Tibial nerve (tissue), 4 donors: ENCODE data around the gene PADI6. TPM values are rescaled to one million over a fixed set of nuclear protein-coding genes. Genes with fewer than 3 reads are reported as not detected.

Experiments
- DNase-seq, 2 donors: peaks; one replicate each; pipeline ENCODE4 v3.0.0-alpha.2; 2019; ENCODE audit warnings: low spot score in 2 of 2
- H3K27ac ChIP-seq, 4 donors: fragments of 200-600 bp; sonication (generic) in 3 of 4; one replicate each; pipeline ENCODE4 v1.5.1; 2017 to 2019; ENCODE audit warnings: mild to moderate bottlenecking in 1 of 4
- H3K27me3 ChIP-seq, 2 donors: fragments of 200-600 bp; sonication (generic) in 1 of 2; one replicate each; pipeline versions ENCODE4 v1.5.1 to v1.6.0; 2017 to 2019
- H3K36me3 ChIP-seq, 3 donors: fragments of 200-600 bp; sonication (generic); one replicate each; pipeline ENCODE4 v1.5.1; 2018 to 2019
- H3K4me1 ChIP-seq, 4 donors: fragments of 200-600 bp; sonication (generic) in 3 of 4; one replicate each; pipeline ENCODE4 v1.5.1; 2017 to 2019
- H3K4me3 ChIP-seq, 4 donors: fragments of 200-600 bp; sonication (generic) in 3 of 4; one replicate each; pipeline ENCODE4 v1.5.1; 2017 to 2019; ENCODE audit warnings: mild to moderate bottlenecking in 1 of 4, moderate library complexity in 1 of 4
- H3K9me3 ChIP-seq, 4 donors: fragments of 200-600 bp; sonication (generic) in 3 of 4; one replicate each; pipeline ENCODE4 v1.5.1; 2017 to 2019
- CTCF ChIP-seq, 5 experiments: fragments of 200-600 bp in 3 of 5; fragments of 450-650 bp in 2 of 5; sonication (generic) in 3 of 5; IDR thresholded peaks; one replicate each; pipeline ENCODE4 v1.5.1; 2016 to 2019; ENCODE audit warnings: antibody characterized with exemption in 5 of 5, mild to moderate bottlenecking in 3 of 5, moderate library complexity in 2 of 5
- EP300 ChIP-seq, 2 donors: sonication (generic); formaldehyde crosslinking; IDR thresholded peaks; one replicate each; pipeline ENCODE4 v1.6.1; 2017; ENCODE audit warnings: antibody characterized with exemption in 2 of 2, mild to moderate bottlenecking in 1 of 2
- POLR2A ChIP-seq, 2 donors: fragments of 450-650 bp; IDR thresholded peaks; one replicate each; pipeline ENCODE4 v1.6.1; 2017; ENCODE audit warnings: antibody characterized with exemption in 2 of 2, mild to moderate bottlenecking in 2 of 2, moderate library complexity in 2 of 2
- WGBS, 2 donors: methylation state at CpG; one replicate each; pipeline ENCODE4 v1.1.5; 2018; 5-methylcytosine and 5-hydroxymethylcytosine counted together
- total RNA-seq, 4 donors: library from RNA; depleted of rRNA; stranded (reverse); fragments of >200 nt; gene quantifications; one replicate each; pipeline ENCODE4 v1.1.0, GENCODE V29; 2016

The PADI6 gene
- total RNA-seq, 4 donors from 2014 or later = not detected

GRCh38 chr1:17350928-17351446 lies 21.0 kb upstream of the PADI6 start:
- Histone ChIP-seq H3K27ac (no peak overlapping the region), H3K27me3 (peaks cover 0 to 9% of the 10 kb centered on the region in 2 donors), H3K4me3 (no peak overlapping the region), H3K36me3 (no peaks in the 10 kb centered on the region), H3K4me1 (no peaks in the 10 kb centered on the region), H3K9me3 (no peaks in the 10 kb centered on the region)
- 66 to 80% methylated on average over 6 to 7 of the region's 7 CpGs for WGBS, 2 donors
- no peak for DNase-seq
- no peak for TF ChIP-seq POLR2A (IDR thresholded peaks at IDR 0.05)
- TF ChIP-seq CTCF (IDR thresholded peaks at IDR 0.05) = no peak
- no peak for TF ChIP-seq EP300 (IDR thresholded peaks at IDR 0.05)

- no peak overlapping the region for H3K4me3 ChIP-seq
- no peaks in the 10 kb centered on the region for H3K36me3 ChIP-seq
- no peaks in the 10 kb centered on the region for H3K9me3 ChIP-seq
- H3K27me3 ChIP-seq = peaks cover 0 to 9% of the 10 kb centered on the region in 2 donors
- TF ChIP-seq EP300 (IDR thresholded peaks at IDR 0.05) = no peak
- DNase-seq = no peak
- no peaks in the 10 kb centered on the region for H3K4me1 ChIP-seq
- H3K27ac ChIP-seq = no peak overlapping the region
- 71% methylated on average over 8 of the region's 8 CpGs for WGBS, 2 donors
These were observed 20.2 kb upstream of the PADI6 start for GRCh38 chr1:17351598-17352324.

GRCh38 chr1:17352419-17352909 lies 19.5 kb upstream of the PADI6 start:
- no peak for TF ChIP-seq CTCF (IDR thresholded peaks at IDR 0.05)
- no peak for TF ChIP-seq POLR2A (IDR thresholded peaks at IDR 0.05)
- TF ChIP-seq EP300 (IDR thresholded peaks at IDR 0.05) = no peak
- Histone ChIP-seq H3K9me3 (no peaks in the 10 kb centered on the region), H3K4me3 (no peak overlapping the region), H3K27me3 (peaks cover 0 to 9% of the 10 kb centered on the region in 2 donors), H3K4me1 (no peaks in the 10 kb centered on the region), H3K36me3 (no peaks in the 10 kb centered on the region), H3K27ac (no peak overlapping the region)
- no peak for DNase-seq
- WGBS, 2 donors = 52 to 55% methylated on average over 8 of the region's 8 CpGs

- no peak for DNase-seq
- peaks cover 0 to 5% of the 10 kb centered on the region in 2 donors for H3K27me3 ChIP-seq
- no peaks in the 10 kb centered on the region for H3K9me3 ChIP-seq
- no peaks in the 10 kb centered on the region for H3K36me3 ChIP-seq
- no peak overlapping the region for H3K4me3 ChIP-seq
- no peaks in the 10 kb centered on the region for H3K4me1 ChIP-seq
- H3K27ac ChIP-seq = no peak overlapping the region
- WGBS, 2 donors = 56 to 69% methylated on average over 6 of the region's 6 CpGs
- no peak for TF ChIP-seq EP300 (IDR thresholded peaks at IDR 0.05)
These were observed 16.1 kb upstream of the PADI6 start for GRCh38 chr1:17355898-17356297.

- Histone ChIP-seq H3K4me1 (no peaks in the 10 kb centered on the region), H3K4me3 (no peak overlapping the region), H3K27ac (no peak overlapping the region), H3K9me3 (no peaks in the 10 kb centered on the region), H3K27me3 (peaks cover 0 to 5% of the 10 kb centered on the region in 2 donors), H3K36me3 (no peaks in the 10 kb centered on the region)
- TF ChIP-seq EP300 (IDR thresholded peaks at IDR 0.05) = no peak
- TF ChIP-seq POLR2A (IDR thresholded peaks at IDR 0.05) = no peak
- TF ChIP-seq CTCF (IDR thresholded peaks at IDR 0.05) = no peak
- no peak for DNase-seq
- WGBS, 2 donors = 51 to 53% methylated on average over 11 to 12 of the region's 12 CpGs
These were observed 15.5 kb upstream of the PADI6 start for GRCh38 chr1:17356387-17357026.

GRCh38 chr1:17358557-17358956 lies 13.4 kb upstream of the PADI6 start:
- H3K4me3 ChIP-seq = no peak overlapping the region
- H3K36me3 ChIP-seq = no peaks in the 10 kb centered on the region
- no peak overlapping the region for H3K27ac ChIP-seq
- no peaks in the 10 kb centered on the region for H3K9me3 ChIP-seq
- H3K4me1 ChIP-seq = no peaks in the 10 kb centered on the region
- 67 to 70% methylated on average over 4 of the region's 4 CpGs for WGBS, 2 donors
- peaks cover 0 to 5% of the 10 kb centered on the region in 2 donors for H3K27me3 ChIP-seq
- TF ChIP-seq EP300 (IDR thresholded peaks at IDR 0.05) (no peak), POLR2A (IDR thresholded peaks at IDR 0.05) (no peak), CTCF (IDR thresholded peaks at IDR 0.05) (no peak)
- no peak for DNase-seq
